Common myeloid progenitor, CD34-positive (primary cell): ENCODE results near the gene DNAJC4.
A peak's percentile ranks its signal among the peaks of the same experiment; 100 is the strongest.

Experiments
- CTCF ChIA-PET: fragments of 350-600 bp; sonication (Branson Sonifier 250); formaldehyde crosslinking; loops from one replicate; lab custom pipeline; 2021; ENCODE audit warnings: antibody characterized with exemption; lab: Charles Lee
- POLR2A ChIA-PET: fragments of 350-600 bp; sonication (Branson Sonifier 250); formaldehyde crosslinking; loops from one replicate; lab custom pipeline; 2021; ENCODE audit warnings: antibody characterized with exemption; lab: Charles Lee
- DNase-seq, 3 donors: peaks; one replicate each; pipeline versions ENCODE4 v3.0.0 to v3.0.0-alpha.2; 2013
- H3K27ac ChIP-seq, 2 experiments: 1 replicate in 1 of 2; 2 replicates in 1 of 2; pipeline ENCODE4 v1.7.0; 2013; ENCODE audit warnings: inconsistent platforms in 2 of 2, low read length in 2 of 2, mild to moderate bottlenecking in 2 of 2, low read depth in 1 of 2, moderate library complexity in 1 of 2; ENCODE audit not compliant: severe bottlenecking in 2 of 2, insufficient read depth in 1 of 2, poor library complexity in 1 of 2
- H3K27me3 ChIP-seq, 5 experiments: replicated peaks in 2 of 5; 1 replicate in 3 of 5; 2 replicates in 2 of 5; pipeline versions ENCODE4 v1.6.1 to v1.7.0; 2013; ENCODE audit warnings: low read length in 4 of 5, mild to moderate bottlenecking in 2 of 5, moderate library complexity in 2 of 5, inconsistent platforms in 1 of 5; ENCODE audit not compliant: insufficient read depth in 5 of 5, control insufficient read depth in 4 of 5
- H3K36me3 ChIP-seq, 4 experiments: 1 replicate in 2 of 4; 2 replicates in 2 of 4; pipeline versions ENCODE4 v1.6.1 to v1.7.0; 2013; ENCODE audit warnings: low read length in 3 of 4, control low read depth in 1 of 4, mild to moderate bottlenecking in 1 of 4; ENCODE audit not compliant: control insufficient read depth in 4 of 4, insufficient read depth in 4 of 4
- H3K4me1 ChIP-seq, 4 experiments: 1 replicate in 3 of 4; 2 replicates in 1 of 4; pipeline versions ENCODE4 v1.6.1 to v1.7.1; 2013; ENCODE audit warnings: low read length in 3 of 4, mild to moderate bottlenecking in 3 of 4, control low read depth in 1 of 4, inconsistent platforms in 1 of 4, moderate library complexity in 1 of 4; ENCODE audit not compliant: control insufficient read depth in 4 of 4, insufficient read depth in 4 of 4; ENCODE audit errors: control extremely low read depth in 1 of 4
- H3K4me3 ChIP-seq, 7 experiments: 1 replicate in 4 of 7; 2 replicates in 3 of 7; pipeline versions ENCODE4 v1.5.1 to v1.7.0; 2013; ENCODE audit warnings: mild to moderate bottlenecking in 7 of 7, low read length in 6 of 7, moderate library complexity in 6 of 7, inconsistent platforms in 2 of 7, low read depth in 2 of 7, control low read depth in 1 of 7; ENCODE audit not compliant: insufficient read depth in 4 of 7, control insufficient read depth in 1 of 7; ENCODE audit errors: extremely low read depth in 1 of 7
- H3K9me3 ChIP-seq, 5 experiments: 1 replicate in 4 of 5; 2 replicates in 1 of 5; pipeline versions ENCODE4 v1.6.1 to v1.7.1; 2013; ENCODE audit warnings: low read length in 4 of 5, mild to moderate bottlenecking in 2 of 5, inconsistent platforms in 1 of 5, low read depth in 1 of 5, moderate library complexity in 1 of 5; ENCODE audit not compliant: control insufficient read depth in 4 of 5, insufficient read depth in 2 of 5; ENCODE audit errors: control extremely low read depth in 1 of 5
- WGBS: methylation state at CpG from one replicate; pipeline ENCODE4 v1.1.5; 2013; ENCODE audit not compliant: insufficient coverage; 5-methylcytosine and 5-hydroxymethylcytosine counted together

The DNAJC4 gene

DNA sequence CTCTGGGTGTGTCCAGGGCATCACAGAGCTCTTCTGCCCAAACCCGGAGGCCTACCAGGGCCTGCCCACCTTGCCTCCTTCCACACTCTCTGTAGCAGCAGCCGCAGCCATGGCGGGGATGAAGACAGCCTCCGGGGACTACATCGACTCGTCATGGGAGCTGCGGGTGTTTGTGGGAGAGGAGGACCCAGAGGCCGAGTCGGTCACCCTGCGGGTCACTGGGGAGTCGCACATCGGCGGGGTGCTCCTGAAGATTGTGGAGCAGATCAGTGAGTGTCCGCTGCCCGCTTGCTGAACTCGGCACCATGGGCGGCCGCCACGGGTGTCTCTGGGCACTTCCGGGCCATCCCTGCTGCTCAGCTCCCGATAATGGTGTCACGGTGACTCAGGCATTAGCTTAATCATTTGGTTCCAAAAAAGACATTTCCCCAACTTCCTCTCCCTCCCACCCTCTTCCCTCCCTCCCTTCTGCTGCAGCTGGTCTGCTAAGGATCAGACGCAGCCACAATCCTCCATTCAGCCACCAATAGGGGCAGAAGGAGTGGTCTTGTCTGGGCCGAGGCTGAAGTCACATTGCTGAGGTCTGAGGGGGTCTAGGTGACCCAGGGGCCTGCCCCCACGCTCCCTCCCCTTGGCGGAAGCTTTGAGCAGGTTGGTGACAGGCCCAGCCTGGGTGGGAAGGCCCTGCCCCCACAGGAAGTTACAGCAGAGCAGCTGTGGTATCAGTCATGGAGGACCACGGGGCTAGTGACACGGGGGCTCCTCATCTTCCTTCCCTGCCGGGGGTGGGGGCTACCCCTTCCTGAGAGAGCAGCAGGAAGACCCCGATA is 22.9 kb upstream of the DNAJC4 start:
- peaks cover 12 to 63% (median 45%) of the 10 kb centered on the region in 4 experiments for H3K36me3 ChIP-seq
- POLR2A ChIA-PET: interaction anchor here (0.6 to 5.9 kb wide), 11 partner anchors 10 to 110 kb away, joined by 3 to 74 read pairs (median 20); partner anchors contain the start of genes DNAJC4, ESRRA, FKBP2 and NUDT22
- CTCF ChIA-PET: interaction anchor here (1.1 to 15.6 kb wide), 17 partner anchors 13 to 151 kb away, joined by 3 to 321 read pairs (median 15); partner anchors contain the start of genes CATSPERZ, DNAJC4, ESRRA and FKBP2
- H3K4me3 ChIP-seq: peak overlapping the region; percentile 48 to 94 (median 84)
- 0% methylated on average over 20 of the region's 30 CpGs for WGBS
- no peaks in the 10 kb centered on the region for H3K9me3 ChIP-seq
- peaks cover 5 to 55% (median 53%) of the 10 kb centered on the region in 4 experiments for H3K4me1 ChIP-seq
- no peaks in the 10 kb centered on the region for H3K27me3 ChIP-seq
- H3K27ac ChIP-seq: peak overlapping the region; percentile 89 to 95
- peak; percentile 91 to 98 (median 96) for DNase-seq

DNA sequence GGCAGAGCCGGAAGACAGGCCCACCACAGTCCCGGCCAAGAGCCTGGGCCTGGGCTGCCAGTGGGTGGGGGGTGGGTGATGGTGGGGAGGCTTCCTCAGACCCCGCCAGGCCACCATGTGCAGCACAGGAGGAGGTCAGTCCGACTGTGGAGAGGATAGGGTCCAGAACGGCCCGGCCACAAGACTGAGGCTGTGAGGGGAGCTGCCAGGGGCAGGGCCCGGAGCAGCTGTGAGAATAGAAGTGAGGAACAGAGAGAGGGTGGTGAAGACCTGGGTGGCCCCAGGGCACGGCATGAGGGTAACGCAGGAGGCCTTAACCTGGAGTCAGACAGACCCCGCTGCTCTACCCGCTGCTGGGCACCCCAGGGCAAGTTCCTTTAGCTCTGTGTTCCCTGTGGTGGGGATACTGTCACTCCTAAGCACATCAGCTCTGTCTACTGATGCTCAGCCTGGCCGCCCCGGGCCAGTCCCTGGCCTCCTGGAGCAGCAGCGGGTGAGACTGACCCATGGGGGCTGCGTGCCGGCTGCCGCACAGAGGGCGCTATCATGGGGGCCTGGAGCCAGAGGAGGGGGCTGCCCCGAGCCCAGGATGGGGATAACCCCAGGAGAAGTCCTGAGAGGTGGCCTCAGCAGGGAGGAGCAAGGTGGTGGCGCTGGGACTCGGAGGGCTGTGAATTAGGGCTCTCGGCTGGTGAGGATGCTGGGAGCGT is 22.1 kb upstream of the DNAJC4 start:
- 45% methylated on average over 20 of the region's 23 CpGs for WGBS
- no peaks in the 10 kb centered on the region for H3K27me3 ChIP-seq
- no peaks in the 10 kb centered on the region for H3K9me3 ChIP-seq
- ChIA-PET CTCF (interaction anchor here (1.1 to 15.6 kb wide), 9 partner anchors 12 to 123 kb away, joined by 5 to 321 read pairs (median 58); partner anchors contain the start of genes CATSPERZ, DNAJC4, ESRRA and FKBP2), POLR2A (interaction anchor here (0.6 to 5.9 kb wide), 11 partner anchors 9 to 109 kb away, joined by 3 to 74 read pairs (median 20); partner anchors contain the start of genes DNAJC4, ESRRA, FKBP2 and NUDT22)
- H3K36me3 ChIP-seq: peaks cover 9 to 58% (median 41%) of the 10 kb centered on the region in 4 experiments
- no peak for DNase-seq
- peaks cover 5 to 55% (median 53%) of the 10 kb centered on the region in 4 experiments for H3K4me1 ChIP-seq
- peak overlapping the region; percentile 89 to 95 for H3K27ac ChIP-seq
- peak overlapping the region; percentile 36 to 94 (median 84) for H3K4me3 ChIP-seq

DNA sequence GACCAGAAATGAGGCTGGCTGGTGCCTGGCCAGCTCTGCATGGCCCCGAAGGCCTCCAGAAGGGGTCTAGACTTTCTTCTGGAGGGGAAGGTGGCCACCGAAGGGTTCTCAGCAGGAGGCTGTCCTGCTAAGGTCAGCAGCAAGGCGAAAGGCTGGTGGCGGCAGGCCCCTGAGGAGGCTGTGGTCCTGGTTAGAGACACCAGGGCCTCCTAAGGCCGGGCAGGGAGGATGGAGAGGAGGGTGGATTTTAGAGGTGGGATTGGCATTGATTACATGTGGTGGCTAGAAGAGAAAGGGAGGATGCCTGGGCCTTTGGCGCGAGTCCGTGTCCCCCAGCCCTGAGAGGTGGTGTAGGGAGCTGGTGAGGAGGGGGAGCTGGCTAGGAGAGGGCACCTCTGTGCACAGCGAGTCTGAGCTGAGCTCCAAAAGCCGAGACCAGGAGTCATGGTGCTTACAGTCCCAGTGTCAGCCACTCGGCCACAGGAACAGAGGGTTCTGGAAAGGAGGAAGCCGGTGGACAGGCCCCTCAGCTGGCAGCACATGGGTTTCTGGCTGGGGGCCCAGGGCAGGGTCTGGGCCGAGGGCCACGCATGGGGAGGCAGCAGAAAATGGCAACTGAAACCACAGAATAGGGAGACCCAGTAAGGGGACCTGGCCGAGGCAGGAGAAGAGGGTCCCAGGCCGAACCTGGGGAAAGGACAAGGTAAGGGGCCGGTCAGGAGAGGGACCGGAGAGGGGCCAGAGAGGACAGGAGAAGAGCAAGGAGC is 21.4 kb upstream of the DNAJC4 start:
- no peak for DNase-seq
- CTCF ChIA-PET: interaction anchor here (1.6 to 15.6 kb wide), 7 partner anchors 11 to 94 kb away, joined by 7 to 321 read pairs (median 88); partner anchors contain the start of genes CATSPERZ, DNAJC4, ESRRA and FKBP2
- WGBS: 77% methylated on average over 17 of the region's 18 CpGs
- Histone ChIP-seq H3K27ac (peak overlapping the region; percentile 89 to 95), H3K36me3 (peaks cover 9 to 55% (median 37%) of the 10 kb centered on the region in 4 experiments), H3K4me3 (peak overlapping the region in 4 of 7 experiments; percentile 77 to 94 (median 90)), H3K9me3 (no peaks in the 10 kb centered on the region), H3K27me3 (no peaks in the 10 kb centered on the region), H3K4me1 (peaks cover 5 to 55% (median 52%) of the 10 kb centered on the region in 4 experiments)
- POLR2A ChIA-PET: interaction anchor here (1.2 to 5.3 kb wide), 4 partner anchors 8 to 96 kb away, joined by 4 to 74 read pairs (median 27); partner anchors contain the start of genes ESRRA, FKBP2 and PPP1R14B

DNA sequence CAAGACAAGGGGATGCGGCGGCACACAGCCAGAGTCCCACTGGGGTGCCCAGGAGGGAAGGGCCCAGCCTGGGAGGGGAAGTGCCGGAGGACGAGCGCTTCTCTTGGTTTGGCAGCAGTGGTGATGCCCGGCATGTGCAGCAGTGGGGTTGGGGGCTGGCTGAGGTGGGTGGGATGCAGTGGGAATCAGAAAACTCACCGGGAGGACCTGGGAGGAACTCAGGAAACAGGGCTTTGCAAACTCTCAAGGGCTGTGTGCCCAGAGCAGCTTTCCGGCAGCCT is 20.8 kb upstream of the DNAJC4 start:
- Histone ChIP-seq H3K4me1 (peaks cover 5 to 50% (median 47%) of the 10 kb centered on the region in 4 experiments), H3K4me3 (no peak overlapping the region), H3K9me3 (no peaks in the 10 kb centered on the region), H3K36me3 (peaks cover 9 to 52% (median 35%) of the 10 kb centered on the region in 4 experiments), H3K27ac (peak overlapping the region in 1 of 2 experiments; percentile 95), H3K27me3 (no peaks in the 10 kb centered on the region)
- ChIA-PET CTCF (interaction anchor here (1.6 to 15.6 kb wide), 5 partner anchors 11 to 93 kb away, joined by 7 to 321 read pairs (median 123); partner anchors contain the start of genes CATSPERZ, DNAJC4, ESRRA and FKBP2), POLR2A (interaction anchor here (1.2 kb wide), 1 partner anchor 8 kb away, joined by 4 read pairs; no protein-coding TSS in a partner anchor)
- WGBS: 76% methylated on average over 7 of the region's 8 CpGs
- no peak for DNase-seq

DNA sequence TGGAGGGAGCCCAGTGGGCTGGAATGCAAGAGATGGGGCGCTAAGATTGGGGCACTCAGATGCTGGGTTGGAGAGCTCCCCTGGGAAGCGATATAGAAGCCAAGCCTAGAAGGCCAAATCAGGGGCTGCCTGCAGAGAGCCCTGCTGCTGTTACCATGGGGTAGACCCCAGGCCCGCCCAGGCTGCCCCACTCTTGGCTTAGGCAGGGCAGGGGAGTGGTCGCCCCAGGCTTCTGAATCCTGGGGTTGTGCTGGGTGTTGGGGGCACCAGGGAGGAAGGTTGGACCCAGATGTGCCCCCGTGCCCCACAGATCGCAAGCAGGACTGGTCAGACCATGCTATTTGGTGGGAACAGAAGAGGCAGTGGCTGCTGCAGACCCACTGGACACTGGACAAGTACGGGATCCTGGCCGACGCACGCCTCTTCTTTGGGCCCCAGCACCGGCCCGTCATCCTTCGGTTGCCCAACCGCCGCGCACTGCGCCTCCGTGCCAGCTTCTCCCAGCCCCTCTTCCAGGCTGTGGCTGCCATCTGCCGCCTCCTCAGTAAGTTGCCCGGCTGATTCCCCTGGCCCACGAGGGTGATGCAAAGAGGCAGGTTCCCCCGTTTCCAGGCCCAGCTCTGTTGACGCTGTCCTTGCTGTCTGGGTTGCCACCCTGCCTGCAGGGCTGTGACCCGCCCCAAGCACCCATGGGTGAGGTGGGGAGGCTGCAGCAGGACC is 19.9 kb upstream of the DNAJC4 start:
- WGBS: 97% methylated on average over 22 of the region's 24 CpGs
- CTCF ChIA-PET: interaction anchor here (1.0 to 15.6 kb wide), 5 partner anchors 10 to 127 kb away, joined by 3 to 321 read pairs (median 123); partner anchors contain the start of genes CATSPERZ, ESRRA, FKBP2 and NUDT22
- no peaks in the 10 kb centered on the region for H3K9me3 ChIP-seq
- no peak for DNase-seq
- no peak overlapping the region for H3K27ac ChIP-seq
- POLR2A ChIA-PET: interaction anchor here (0.5 to 1.0 kb wide), 2 partner anchors 9 to 31 kb away, joined by 3 read pairs; partner anchors contain the start of gene FKBP2
- H3K4me3 ChIP-seq: no peak overlapping the region
- peaks cover 12 to 59% (median 41%) of the 10 kb centered on the region in 4 experiments for H3K36me3 ChIP-seq
- H3K4me1 ChIP-seq: peaks cover 5 to 41% (median 37%) of the 10 kb centered on the region in 4 experiments
- no peaks in the 10 kb centered on the region for H3K27me3 ChIP-seq
